Measurements from ENCODE around the gene ZMYM2. TPM values are rescaled to one million over a fixed set of nuclear protein-coding genes. Genes with fewer than 3 reads are reported as not detected.

ZMYM2 gene
- total RNA-seq, 1 experiment from 2014 or later, result 159 TPM

DNA sequence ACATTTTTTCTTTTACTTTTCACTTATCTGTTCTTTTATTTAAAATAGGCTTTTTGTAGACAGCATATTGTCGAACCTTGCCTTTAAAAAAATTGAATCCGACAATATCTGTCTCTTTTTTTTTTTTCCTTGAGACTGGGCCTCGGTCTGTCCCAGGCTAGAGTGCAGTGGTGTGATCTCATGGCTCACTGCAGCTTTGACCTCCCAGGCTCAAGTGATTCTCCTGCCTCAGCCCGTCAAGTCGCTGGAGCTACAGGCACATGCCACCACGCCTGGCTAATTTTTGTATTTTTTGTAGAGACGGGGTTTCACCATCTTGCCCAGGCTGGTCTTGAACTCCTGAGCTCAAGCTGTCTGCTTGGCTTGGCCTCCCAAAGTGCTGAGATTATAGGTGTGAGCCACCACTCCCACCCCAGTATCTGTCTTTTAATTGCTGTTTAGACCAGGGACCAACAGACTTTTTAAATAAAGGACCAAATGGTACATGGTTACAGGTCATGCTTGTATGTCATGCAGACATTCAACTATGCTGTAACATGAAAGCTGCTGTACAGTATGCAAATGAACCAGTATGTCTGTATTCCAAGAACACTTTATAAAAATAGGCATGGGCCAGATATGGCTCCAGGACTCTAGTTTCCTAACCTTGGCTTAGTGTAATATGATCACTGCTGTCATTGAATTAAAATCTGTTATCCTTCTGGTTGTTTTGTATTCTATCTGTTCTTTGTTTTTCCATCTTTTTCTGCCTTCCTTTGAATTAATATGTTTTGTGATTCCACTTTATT lies 122.0 kb downstream of the ZMYM2 start:
- no peaks in the 10 kb centered on the region for H3K9me3 Mint-ChIP-seq
- CTCF ChIA-PET, result no interaction called here
- H3K27ac Mint-ChIP-seq, result peak overlapping the region; percentile 70
- TF ChIP-seq, protein P1, sequence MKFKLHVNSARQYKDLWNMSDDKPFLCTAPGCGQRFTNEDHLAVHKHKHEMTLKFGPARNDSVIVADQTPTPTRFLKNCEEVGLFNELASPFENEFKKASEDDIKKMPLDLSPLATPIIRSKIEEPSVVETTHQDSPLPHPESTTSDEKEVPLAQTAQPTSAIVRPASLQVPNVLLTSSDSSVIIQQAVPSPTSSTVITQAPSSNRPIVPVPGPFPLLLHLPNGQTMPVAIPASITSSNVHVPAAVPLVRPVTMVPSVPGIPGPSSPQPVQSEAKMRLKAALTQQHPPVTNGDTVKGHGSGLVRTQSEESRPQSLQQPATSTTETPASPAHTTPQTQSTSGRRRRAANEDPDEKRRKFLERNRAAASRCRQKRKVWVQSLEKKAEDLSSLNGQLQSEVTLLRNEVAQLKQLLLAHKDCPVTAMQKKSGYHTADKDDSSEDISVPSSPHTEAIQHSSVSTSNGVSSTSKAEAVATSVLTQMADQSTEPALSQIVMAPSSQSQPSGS (CRISPR knock-in tag; IDR thresholded peaks at IDR 0.05; ENCODE audit: borderline replicate concordance, low read depth), result no peak
- TF ChIP-seq GRHL2 (CRISPR knock-in tag; IDR thresholded peaks at IDR 0.05; ENCODE audit: insufficient replicate concordance, severe bottlenecking) (no peak), SMAD3 (CRISPR knock-in tag; IDR thresholded peaks at IDR 0.05; ENCODE audit: borderline replicate concordance) (no peak)
- H3K4me3 Mint-ChIP-seq, result no peak overlapping the region
- POLR2A ChIA-PET, result no interaction called here
- no peak for ATAC-seq
- peaks cover 42% of the 10 kb centered on the region for H3K36me3 Mint-ChIP-seq
- H3K27me3 Mint-ChIP-seq (ENCODE audit: low read depth), result no peaks in the 10 kb centered on the region
- H3K4me1 Mint-ChIP-seq, result no peaks in the 10 kb centered on the region
- no peak for DNase-seq (ENCODE audit: low spot score)

GRCh38 chr13:20090349-20090748 lies 131.8 kb downstream of the ZMYM2 start:
- TF ChIP-seq SP1 (CRISPR knock-in tag; conservative IDR thresholded peaks at IDR 0.05) (no peak), PRRX2 (CRISPR knock-in tag; IDR thresholded peaks at IDR 0.05) (no peak), NR2C2 (CRISPR knock-in tag; IDR thresholded peaks at IDR 0.05) (no peak), RELA (CRISPR knock-in tag; IDR thresholded peaks at IDR 0.05; ENCODE audit: borderline replicate concordance) (no peak), ZNF416 (CRISPR knock-in tag; IDR thresholded peaks at IDR 0.05) (no peak), CREM (CRISPR knock-in tag; IDR thresholded peaks at IDR 0.05) (no peak), EMX1 (CRISPR knock-in tag; IDR thresholded peaks at IDR 0.05) (no peak), NFYB (CRISPR knock-in tag; conservative IDR thresholded peaks at IDR 0.05; ENCODE audit: low read depth) (no peak), FOXK1 (CRISPR knock-in tag; IDR thresholded peaks at IDR 0.05) (no peak), MYBL2 (CRISPR knock-in tag; IDR thresholded peaks at IDR 0.05) (no peak), RORB (CRISPR knock-in tag; IDR thresholded peaks at IDR 0.05) (no peak), ZNF232 (CRISPR knock-in tag; IDR thresholded peaks at IDR 0.05) (no peak)
- TF ChIP-seq, protein P2, sequence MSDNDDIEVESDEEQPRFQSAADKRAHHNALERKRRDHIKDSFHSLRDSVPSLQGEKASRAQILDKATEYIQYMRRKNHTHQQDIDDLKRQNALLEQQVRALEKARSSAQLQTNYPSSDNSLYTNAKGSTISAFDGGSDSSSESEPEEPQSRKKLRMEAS (CRISPR knock-in tag; IDR thresholded peaks at IDR 0.05), result no peak
- TF ChIP-seq, protein P3, sequence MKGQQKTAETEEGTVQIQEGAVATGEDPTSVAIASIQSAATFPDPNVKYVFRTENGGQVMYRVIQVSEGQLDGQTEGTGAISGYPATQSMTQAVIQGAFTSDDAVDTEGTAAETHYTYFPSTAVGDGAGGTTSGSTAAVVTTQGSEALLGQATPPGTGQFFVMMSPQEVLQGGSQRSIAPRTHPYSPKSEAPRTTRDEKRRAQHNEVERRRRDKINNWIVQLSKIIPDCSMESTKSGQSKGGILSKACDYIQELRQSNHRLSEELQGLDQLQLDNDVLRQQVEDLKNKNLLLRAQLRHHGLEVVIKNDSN (CRISPR knock-in tag; IDR thresholded peaks at IDR 0.05), result no peak
- TF ChIP-seq, protein P4, sequence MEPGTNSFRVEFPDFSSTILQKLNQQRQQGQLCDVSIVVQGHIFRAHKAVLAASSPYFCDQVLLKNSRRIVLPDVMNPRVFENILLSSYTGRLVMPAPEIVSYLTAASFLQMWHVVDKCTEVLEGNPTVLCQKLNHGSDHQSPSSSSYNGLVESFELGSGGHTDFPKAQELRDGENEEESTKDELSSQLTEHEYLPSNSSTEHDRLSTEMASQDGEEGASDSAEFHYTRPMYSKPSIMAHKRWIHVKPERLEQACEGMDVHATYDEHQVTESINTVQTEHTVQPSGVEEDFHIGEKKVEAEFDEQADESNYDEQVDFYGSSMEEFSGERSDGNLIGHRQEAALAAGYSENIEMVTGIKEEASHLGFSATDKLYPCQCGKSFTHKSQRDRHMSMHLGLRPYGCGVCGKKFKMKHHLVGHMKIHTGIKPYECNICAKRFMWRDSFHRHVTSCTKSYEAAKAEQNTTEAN (CRISPR knock-in tag; IDR thresholded peaks at IDR 0.05), result no peak
- TF ChIP-seq, protein P5, sequence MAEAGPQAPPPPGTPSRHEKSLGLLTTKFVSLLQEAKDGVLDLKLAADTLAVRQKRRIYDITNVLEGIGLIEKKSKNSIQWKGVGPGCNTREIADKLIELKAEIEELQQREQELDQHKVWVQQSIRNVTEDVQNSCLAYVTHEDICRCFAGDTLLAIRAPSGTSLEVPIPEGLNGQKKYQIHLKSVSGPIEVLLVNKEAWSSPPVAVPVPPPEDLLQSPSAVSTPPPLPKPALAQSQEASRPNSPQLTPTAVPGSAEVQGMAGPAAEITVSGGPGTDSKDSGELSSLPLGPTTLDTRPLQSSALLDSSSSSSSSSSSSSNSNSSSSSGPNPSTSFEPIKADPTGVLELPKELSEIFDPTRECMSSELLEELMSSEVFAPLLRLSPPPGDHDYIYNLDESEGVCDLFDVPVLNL (CRISPR knock-in tag; IDR thresholded peaks at IDR 0.05; ENCODE audit: borderline replicate concordance, low read depth), result no peak
- TF ChIP-seq, protein P6, sequence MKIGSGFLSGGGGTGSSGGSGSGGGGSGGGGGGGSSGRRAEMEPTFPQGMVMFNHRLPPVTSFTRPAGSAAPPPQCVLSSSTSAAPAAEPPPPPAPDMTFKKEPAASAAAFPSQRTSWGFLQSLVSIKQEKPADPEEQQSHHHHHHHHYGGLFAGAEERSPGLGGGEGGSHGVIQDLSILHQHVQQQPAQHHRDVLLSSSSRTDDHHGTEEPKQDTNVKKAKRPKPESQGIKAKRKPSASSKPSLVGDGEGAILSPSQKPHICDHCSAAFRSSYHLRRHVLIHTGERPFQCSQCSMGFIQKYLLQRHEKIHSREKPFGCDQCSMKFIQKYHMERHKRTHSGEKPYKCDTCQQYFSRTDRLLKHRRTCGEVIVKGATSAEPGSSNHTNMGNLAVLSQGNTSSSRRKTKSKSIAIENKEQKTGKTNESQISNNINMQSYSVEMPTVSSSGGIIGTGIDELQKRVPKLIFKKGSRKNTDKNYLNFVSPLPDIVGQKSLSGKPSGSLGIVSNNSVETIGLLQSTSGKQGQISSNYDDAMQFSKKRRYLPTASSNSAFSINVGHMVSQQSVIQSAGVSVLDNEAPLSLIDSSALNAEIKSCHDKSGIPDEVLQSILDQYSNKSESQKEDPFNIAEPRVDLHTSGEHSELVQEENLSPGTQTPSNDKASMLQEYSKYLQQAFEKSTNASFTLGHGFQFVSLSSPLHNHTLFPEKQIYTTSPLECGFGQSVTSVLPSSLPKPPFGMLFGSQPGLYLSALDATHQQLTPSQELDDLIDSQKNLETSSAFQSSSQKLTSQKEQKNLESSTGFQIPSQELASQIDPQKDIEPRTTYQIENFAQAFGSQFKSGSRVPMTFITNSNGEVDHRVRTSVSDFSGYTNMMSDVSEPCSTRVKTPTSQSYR (CRISPR knock-in tag; IDR thresholded peaks at IDR 0.05), result no peak
- TF ChIP-seq, protein P7, sequence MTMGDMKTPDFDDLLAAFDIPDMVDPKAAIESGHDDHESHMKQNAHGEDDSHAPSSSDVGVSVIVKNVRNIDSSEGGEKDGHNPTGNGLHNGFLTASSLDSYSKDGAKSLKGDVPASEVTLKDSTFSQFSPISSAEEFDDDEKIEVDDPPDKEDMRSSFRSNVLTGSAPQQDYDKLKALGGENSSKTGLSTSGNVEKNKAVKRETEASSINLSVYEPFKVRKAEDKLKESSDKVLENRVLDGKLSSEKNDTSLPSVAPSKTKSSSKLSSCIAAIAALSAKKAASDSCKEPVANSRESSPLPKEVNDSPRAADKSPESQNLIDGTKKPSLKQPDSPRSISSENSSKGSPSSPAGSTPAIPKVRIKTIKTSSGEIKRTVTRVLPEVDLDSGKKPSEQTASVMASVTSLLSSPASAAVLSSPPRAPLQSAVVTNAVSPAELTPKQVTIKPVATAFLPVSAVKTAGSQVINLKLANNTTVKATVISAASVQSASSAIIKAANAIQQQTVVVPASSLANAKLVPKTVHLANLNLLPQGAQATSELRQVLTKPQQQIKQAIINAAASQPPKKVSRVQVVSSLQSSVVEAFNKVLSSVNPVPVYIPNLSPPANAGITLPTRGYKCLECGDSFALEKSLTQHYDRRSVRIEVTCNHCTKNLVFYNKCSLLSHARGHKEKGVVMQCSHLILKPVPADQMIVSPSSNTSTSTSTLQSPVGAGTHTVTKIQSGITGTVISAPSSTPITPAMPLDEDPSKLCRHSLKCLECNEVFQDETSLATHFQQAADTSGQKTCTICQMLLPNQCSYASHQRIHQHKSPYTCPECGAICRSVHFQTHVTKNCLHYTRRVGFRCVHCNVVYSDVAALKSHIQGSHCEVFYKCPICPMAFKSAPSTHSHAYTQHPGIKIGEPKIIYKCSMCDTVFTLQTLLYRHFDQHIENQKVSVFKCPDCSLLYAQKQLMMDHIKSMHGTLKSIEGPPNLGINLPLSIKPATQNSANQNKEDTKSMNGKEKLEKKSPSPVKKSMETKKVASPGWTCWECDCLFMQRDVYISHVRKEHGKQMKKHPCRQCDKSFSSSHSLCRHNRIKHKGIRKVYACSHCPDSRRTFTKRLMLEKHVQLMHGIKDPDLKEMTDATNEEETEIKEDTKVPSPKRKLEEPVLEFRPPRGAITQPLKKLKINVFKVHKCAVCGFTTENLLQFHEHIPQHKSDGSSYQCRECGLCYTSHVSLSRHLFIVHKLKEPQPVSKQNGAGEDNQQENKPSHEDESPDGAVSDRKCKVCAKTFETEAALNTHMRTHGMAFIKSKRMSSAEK (CRISPR knock-in tag; IDR thresholded peaks at IDR 0.05; ENCODE audit: borderline replicate concordance), result no peak
- peaks cover 12% of the 10 kb centered on the region for H3K36me3 Mint-ChIP-seq
- no peaks in the 10 kb centered on the region for H3K27me3 Mint-ChIP-seq (ENCODE audit: low read depth)
- ATAC-seq (no peak), DNase-seq (ENCODE audit: low spot score) (no peak)
- no peaks in the 10 kb centered on the region for H3K9me3 Mint-ChIP-seq
- ChIA-PET CTCF (interaction anchor here (0.6 kb wide), 1 partner anchor 67 kb away, joined by 3 read pairs; no protein-coding TSS in a partner anchor), POLR2A (interaction anchor here (0.5 kb wide), 1 partner anchor 11 kb away, joined by 8 read pairs; no protein-coding TSS in a partner anchor)
- H3K27ac Mint-ChIP-seq, result no peak overlapping the region
- H3K4me3 Mint-ChIP-seq, result no peak overlapping the region
- peaks cover 8% of the 10 kb centered on the region; the same call in 1 of the 2 replicates for H3K4me1 Mint-ChIP-seq
